Measurements from ENCODE around the gene CPNE9.

GRCh38 chr3:9730657-9731205 is 27.1 kb downstream of the CPNE9 start:
- TF ChIP-seq CTCF (IDR thresholded peaks at IDR 0.05) (no peak), POLR2A (IDR thresholded peaks at IDR 0.05) (no peak)
